Measurements from ENCODE around the gene CAPZB.
"Not testable (repeated sequence)": the region's sequence is repeated elsewhere in the genome, so short reads cannot be mapped to it uniquely, and the experiment has no call there.

Gene CAPZB

GRCh38 chr1:19306941-19307340 lies 178.4 kb downstream of the CAPZB start:
- Histone ChIP-seq H4K20me1 (ENCODE audit: low read depth, low read length) (no peaks in the 10 kb centered on the region), H3K9me3 (ENCODE audit: insufficient read depth, low read length) (no peaks in the 10 kb centered on the region), H3K79me2 (ENCODE audit: insufficient read depth, low read length) (no peaks in the 10 kb centered on the region), H3K4me3 (ENCODE audit: insufficient read depth, low read length, poor library complexity, severe bottlenecking) (no peak overlapping the region), H3F3A (ENCODE audit: insufficient read depth) (no peaks in the 10 kb centered on the region), H3K27me3 (ENCODE audit: low read length) (no peaks in the 10 kb centered on the region), H3K9me2 (replicated peaks; ENCODE audit: insufficient read depth, low read length) (no peaks in the 10 kb centered on the region), H3K4me2 (ENCODE audit: low read depth, low read length, poor library complexity, severe bottlenecking) (no peak overlapping the region), H3K36me3 (ENCODE audit: low read length) (no peaks in the 10 kb centered on the region), H2AFZ (ENCODE audit: low read depth, low read length, severe bottlenecking) (no peak overlapping the region), H3K9ac (ENCODE audit: low read length) (no peak overlapping the region), H3K27ac (ENCODE audit: low read depth, low read length) (no peak overlapping the region)
- no peak for TF ChIP-seq CTCF (IDR thresholded peaks at IDR 0.05; ENCODE audit: insufficient read depth, low read length, poor library complexity, severe bottlenecking)
- no peak for TF ChIP-seq EZH2phosphoT487 (conservative IDR thresholded peaks at IDR 0.05; ENCODE audit: low read length)

DNA sequence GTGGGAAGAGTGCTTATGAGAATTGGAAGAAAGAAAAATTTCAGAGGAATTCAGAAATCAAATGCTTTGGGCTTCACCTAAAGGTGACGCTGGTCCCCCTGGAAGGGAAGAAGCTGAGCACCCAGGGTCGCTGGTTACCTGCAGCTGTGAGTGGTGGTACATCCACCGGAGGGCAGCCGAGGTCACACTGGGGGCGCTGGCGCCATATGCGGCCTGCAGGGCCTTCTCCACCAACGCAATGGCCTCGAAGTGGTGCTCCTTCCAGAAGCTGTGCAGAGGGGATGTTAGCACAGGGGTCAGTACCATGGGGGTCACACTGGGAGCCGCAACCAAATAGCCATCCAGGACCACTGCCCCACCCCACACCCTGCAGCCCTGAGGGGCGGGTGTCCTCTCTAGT lies 179.5 kb downstream of the CAPZB start:
- TF ChIP-seq EZH2phosphoT487 (conservative IDR thresholded peaks at IDR 0.05; ENCODE audit: low read length): no peak
- no peak for TF ChIP-seq CTCF (IDR thresholded peaks at IDR 0.05; ENCODE audit: insufficient read depth, low read length, poor library complexity, severe bottlenecking)
- H3F3A ChIP-seq (ENCODE audit: insufficient read depth): no peaks in the 10 kb centered on the region
- H3K36me3 ChIP-seq (ENCODE audit: low read length): no peaks in the 10 kb centered on the region
- H2AFZ ChIP-seq (ENCODE audit: low read depth, low read length, severe bottlenecking): no peak overlapping the region
- no peak overlapping the region for H3K4me3 ChIP-seq (ENCODE audit: insufficient read depth, low read length, poor library complexity, severe bottlenecking)
- H3K4me2 ChIP-seq (ENCODE audit: low read depth, low read length, poor library complexity, severe bottlenecking): no peak overlapping the region
- H4K20me1 ChIP-seq (ENCODE audit: low read depth, low read length): no peaks in the 10 kb centered on the region
- H3K27ac ChIP-seq (ENCODE audit: low read depth, low read length): no peak overlapping the region
- no peaks in the 10 kb centered on the region for H3K9me2 ChIP-seq (replicated peaks; ENCODE audit: insufficient read depth, low read length)
- H3K27me3 ChIP-seq (ENCODE audit: low read length): no peaks in the 10 kb centered on the region
- H3K79me2 ChIP-seq (ENCODE audit: insufficient read depth, low read length): no peaks in the 10 kb centered on the region
- H3K9me3 ChIP-seq (ENCODE audit: insufficient read depth, low read length): no peaks in the 10 kb centered on the region
- no peak overlapping the region for H3K9ac ChIP-seq (ENCODE audit: low read length)

GRCh38 chr1:19304081-19304480 lies 181.3 kb downstream of the CAPZB start:
- not testable (repeated sequence) for H3K4me3 ChIP-seq (ENCODE audit: insufficient read depth, low read length, poor library complexity, severe bottlenecking); H3K79me2 ChIP-seq (ENCODE audit: insufficient read depth, low read length); H3K4me2 ChIP-seq (ENCODE audit: low read depth, low read length, poor library complexity, severe bottlenecking); H3K9me2 ChIP-seq (replicated peaks; ENCODE audit: insufficient read depth, low read length); H3K9me3 ChIP-seq (ENCODE audit: insufficient read depth, low read length); H3K9ac ChIP-seq (ENCODE audit: low read length); H3F3A ChIP-seq (ENCODE audit: insufficient read depth); H3K27ac ChIP-seq (ENCODE audit: low read depth, low read length); H2AFZ ChIP-seq (ENCODE audit: low read depth, low read length, severe bottlenecking); H3K36me3 ChIP-seq (ENCODE audit: low read length); H4K20me1 ChIP-seq (ENCODE audit: low read depth, low read length); H3K27me3 ChIP-seq (ENCODE audit: low read length)

DNA sequence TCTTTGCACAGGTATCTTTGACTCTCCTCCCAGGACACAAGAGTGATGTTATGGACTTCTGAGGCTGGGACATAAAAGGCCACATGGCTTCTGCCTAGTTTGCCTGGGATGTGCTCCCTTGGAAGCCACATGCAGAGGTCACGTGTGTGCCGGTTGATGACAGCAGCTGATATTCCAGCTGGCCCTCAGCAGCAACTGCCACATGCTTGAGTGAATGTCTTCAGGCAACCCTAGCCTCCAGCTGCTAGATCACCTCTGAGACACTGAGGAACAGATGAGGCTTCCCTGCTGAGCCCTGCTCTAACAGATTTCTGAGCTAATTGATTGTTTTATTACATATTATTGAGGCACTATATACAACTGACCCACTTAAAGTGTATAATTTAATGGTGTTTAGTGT lies 185.1 kb downstream of the CAPZB start:
- no peak for TF ChIP-seq CTCF (IDR thresholded peaks at IDR 0.05; ENCODE audit: insufficient read depth, low read length, poor library complexity, severe bottlenecking)
- TF ChIP-seq EZH2phosphoT487 (conservative IDR thresholded peaks at IDR 0.05; ENCODE audit: low read length): no peak
- Histone ChIP-seq H3K9me3 (ENCODE audit: insufficient read depth, low read length) (0 out of 2 replicates have a peak, but pooled peaks cover 6% of the 10 kb centered on the region), H3K27me3 (ENCODE audit: low read length) (no peaks in the 10 kb centered on the region), H3K36me3 (ENCODE audit: low read length) (no peaks in the 10 kb centered on the region; the same call in 1 of the 2 replicates), H4K20me1 (ENCODE audit: low read depth, low read length) (no peaks in the 10 kb centered on the region), H3K9ac (ENCODE audit: low read length) (no peak overlapping the region), H3F3A (ENCODE audit: insufficient read depth) (no peaks in the 10 kb centered on the region), H2AFZ (ENCODE audit: low read depth, low read length, severe bottlenecking) (no peak overlapping the region), H3K9me2 (replicated peaks; ENCODE audit: insufficient read depth, low read length) (no peaks in the 10 kb centered on the region), H3K79me2 (ENCODE audit: insufficient read depth, low read length) (no peaks in the 10 kb centered on the region), H3K4me3 (ENCODE audit: insufficient read depth, low read length, poor library complexity, severe bottlenecking) (no peak overlapping the region), H3K4me2 (ENCODE audit: low read depth, low read length, poor library complexity, severe bottlenecking) (no peak overlapping the region), H3K27ac (ENCODE audit: low read depth, low read length) (no peak overlapping the region)
